Body of pancreas (tissue), 4 donors: Measurements from ENCODE around the gene KIF3B. TPM values are rescaled to one million over a fixed set of nuclear protein-coding genes. Genes with fewer than 3 reads are reported as not detected.

Experiments used
- ATAC-seq: fragments of 150-250 bp; one replicate; pipeline ENCODE4 v1.9.1; 2016
- DNase-seq, 4 donors: peaks; one replicate each; pipeline ENCODE4 v3.0.0-alpha.2; 2019
- H3K27ac ChIP-seq, 4 donors: fragments of 200-600 bp; sonication (generic); 1 replicate in 3 of 4; 2 replicates in 1 of 4; pipeline versions ENCODE4 v1.5.1 to v1.6.1; 2016 to 2019; ENCODE audit warnings: mild to moderate bottlenecking in 1 of 4, mixed read lengths in 1 of 4, moderate library complexity in 1 of 4
- H3K27me3 ChIP-seq, 2 donors: fragments of 200-600 bp; sonication (generic); one replicate each; pipeline ENCODE4 v1.6.0; 2016; ENCODE audit warnings: mild to moderate bottlenecking in 1 of 2
- H3K36me3 ChIP-seq, 2 donors: fragments of 200-600 bp; sonication (generic); replicated peaks in 1 of 2; 2 replicates each; pipeline ENCODE4 v1.5.1; 2016; ENCODE audit warnings: low read depth in 2 of 2; ENCODE audit not compliant: insufficient read depth in 1 of 2
- H3K4me1 ChIP-seq: fragments of 200-600 bp; sonication (generic); one replicate; pipeline ENCODE4 v1.6.0; 2016
- H3K4me3 ChIP-seq, 2 donors: fragments of 200-600 bp; sonication (generic); 1 replicate in 1 of 2; 2 replicates in 1 of 2; pipeline ENCODE4 v1.5.1; 2016 to 2019
- H3K9me3 ChIP-seq, 3 donors: fragments of 200-600 bp; sonication (generic); 1 replicate in 2 of 3; 2 replicates in 1 of 3; pipeline ENCODE4 v1.5.1; 2016
- CTCF ChIP-seq, 7 experiments: fragments of 450-650 bp in 4 of 7; fragments of 200-600 bp in 3 of 7; sonication (generic) in 3 of 7; IDR thresholded peaks; one replicate each; pipeline ENCODE4 v1.5.1; 2016 to 2019; ENCODE audit warnings: antibody characterized with exemption in 7 of 7
- POLR2A ChIP-seq, 3 donors: fragments of 450-650 bp; IDR thresholded peaks; one replicate each; pipeline ENCODE4 v1.6.1; 2016; ENCODE audit warnings: antibody characterized with exemption in 3 of 3, mild to moderate bottlenecking in 2 of 3
- WGBS, 2 donors: methylation state at CpG; one replicate each; pipeline ENCODE4 v1.1.5; 2017; 5-methylcytosine and 5-hydroxymethylcytosine counted together
- intact Hi-C: fragments of 100-400 bp; cut with DNase I; formaldehyde crosslinking; loops from one replicate; pipeline ENCODE4 v1.15.1; 2023
- total RNA-seq, 2 donors: library from RNA; depleted of rRNA; stranded (reverse); fragments of >200 nt; gene quantifications; one replicate each; pipeline ENCODE4 v1.1.0, GENCODE V29; 2016

The KIF3B gene
- total RNA-seq, 2 donors from 2014 or later: 23.1 to 28.3 TPM

- Histone ChIP-seq H3K9me3 (no peaks in the 10 kb centered on the region), H3K27ac (peak overlapping the region in 3 of 4 donors; percentile 21 to 64 (median 46)), H3K27me3 (no peaks in the 10 kb centered on the region), H3K4me3 (no peak overlapping the region), H3K36me3 (no peaks in the 10 kb centered on the region), H3K4me1 (peaks cover 50% of the 10 kb centered on the region)
- peak; percentile 19 for ATAC-seq
- no peak for DNase-seq
- no peak for TF ChIP-seq POLR2A (IDR thresholded peaks at IDR 0.05)
- no peak for TF ChIP-seq CTCF (IDR thresholded peaks at IDR 0.05)
- intact Hi-C loops: no loop called here
- WGBS, 2 donors: 23 to 32% methylated on average over 6 of the region's 6 CpGs
Measured at GRCh38 chr20:32302507-32302872, 25.0 kb downstream of the KIF3B start.

- intact Hi-C loops: no loop called here
- Histone ChIP-seq H3K27me3 (no peaks in the 10 kb centered on the region), H3K9me3 (no peaks in the 10 kb centered on the region), H3K4me3 (no peak overlapping the region), H3K36me3 (no peaks in the 10 kb centered on the region), H3K4me1 (peaks cover 38% of the 10 kb centered on the region), H3K27ac (no peak overlapping the region)
- ATAC-seq: no peak
- TF ChIP-seq POLR2A (IDR thresholded peaks at IDR 0.05) (no peak), CTCF (IDR thresholded peaks at IDR 0.05) (no peak)
- WGBS, 2 donors: 58 to 75% methylated on average over 2 of the region's 2 CpGs
- no peak for DNase-seq
Measured at GRCh38 chr20:32304131-32304746, 26.8 kb downstream of the KIF3B start.

- peaks cover 37% of the 10 kb centered on the region for H3K4me1 ChIP-seq
- H3K27me3 ChIP-seq: no peaks in the 10 kb centered on the region
- no peak overlapping the region for H3K4me3 ChIP-seq
- no peak overlapping the region for H3K27ac ChIP-seq
- no peaks in the 10 kb centered on the region for H3K9me3 ChIP-seq
- no peak for TF ChIP-seq CTCF (IDR thresholded peaks at IDR 0.05)
- no peak for TF ChIP-seq POLR2A (IDR thresholded peaks at IDR 0.05)
- peaks cover 0 to 8% of the 10 kb centered on the region in 2 donors for H3K36me3 ChIP-seq
- intact Hi-C loops: no loop called here
- ATAC-seq (no peak), DNase-seq (no peak)
- 47 to 85% methylated on average over 3 of the region's 3 CpGs for WGBS, 2 donors
Measured at GRCh38 chr20:32312718-32313424, 35.4 kb downstream of the KIF3B start.

GRCh38 chr20:32314768-32315167 is 37.3 kb downstream of the KIF3B start:
- Histone ChIP-seq H3K36me3 (peaks cover 0 to 11% of the 10 kb centered on the region in 2 donors), H3K4me1 (peaks cover 43% of the 10 kb centered on the region), H3K27ac (peak overlapping the region in 3 of 4 donors; percentile 72 to 94 (median 85)), H3K4me3 (no peak overlapping the region), H3K27me3 (no peaks in the 10 kb centered on the region), H3K9me3 (no peaks in the 10 kb centered on the region)
- intact Hi-C loops: no loop called here
- WGBS, 2 donors: 100% methylated on average over 1 of the region's 1 CpG; no CpG with 5 or more reads in 1 of the 2 donors
- no peak for DNase-seq
- ATAC-seq: no peak
- TF ChIP-seq CTCF (IDR thresholded peaks at IDR 0.05) (no peak), POLR2A (IDR thresholded peaks at IDR 0.05) (no peak)
